Adrenal gland (tissue), 12 donors: Measurements from ENCODE around the gene ANKS1B. TPM values are rescaled to one million over a fixed set of nuclear protein-coding genes. Genes with fewer than 3 reads are reported as not detected.

Experiments
- DNase-seq, 7 donors: peaks; one replicate each; pipeline ENCODE4 v3.0.0-alpha.2; 2019 to 2020
- H3K27ac ChIP-seq, 5 donors: fragments of 200-600 bp; sonication (generic) in 4 of 5; 1 replicate in 3 of 5; 2 replicates in 2 of 5; pipeline versions ENCODE4 v1.5.1 to v1.8.0; 2016 to 2020; ENCODE audit warnings: mild to moderate bottlenecking in 1 of 5
- H3K27me3 ChIP-seq: fragments of 200-600 bp; 2 replicates; pipeline ENCODE4 v1.8.0; 2021
- H3K36me3 ChIP-seq, 2 donors: fragments of 200-600 bp; replicated peaks in 1 of 2; 1 replicate in 1 of 2; 2 replicates in 1 of 2; pipeline versions ENCODE4 v1.5.1 to v1.8.0; 2018 to 2022
- H3K4me1 ChIP-seq, 2 donors: fragments of 200-600 bp; replicated peaks in 1 of 2; 1 replicate in 1 of 2; 2 replicates in 1 of 2; pipeline versions ENCODE4 v1.5.1 to v1.8.0; 2018 to 2021
- H3K4me3 ChIP-seq, 4 donors: fragments of 200-600 bp; sonication (generic) in 3 of 4; one replicate each; pipeline ENCODE4 v1.5.1; 2016 to 2018
- H3K9me3 ChIP-seq, 3 donors: fragments of 200-600 bp; sonication (generic) in 1 of 3; replicated peaks in 1 of 3; 1 replicate in 2 of 3; 2 replicates in 1 of 3; pipeline versions ENCODE4 v1.5.1 to v1.8.0; 2016 to 2021
- POLR2A ChIP-seq, 2 donors: fragments of 450-650 bp; IDR thresholded peaks; one replicate each; pipeline ENCODE4 v1.6.1; 2017; ENCODE audit warnings: antibody characterized with exemption in 2 of 2, mild to moderate bottlenecking in 2 of 2, moderate library complexity in 1 of 2
- WGBS, 4 donors: extraction: QIAGEN DNeasy Blood & Tissue Kit in 2 of 4; methylation state at CpG; one replicate each; pipeline versions ENCODE4 v1.1.5 to v1.1.7; 2013 to 2017; 5-methylcytosine and 5-hydroxymethylcytosine counted together
- intact Hi-C, 2 donors: fragments of 100-400 bp; cut with DNase I; formaldehyde crosslinking; loops; one replicate each; pipeline versions ENCODE4 v1.14.1 to v1.15.0; 2022 to 2023
- polyA plus RNA-seq, 3 donors: library from polyadenylated mRNA; stranded (reverse); fragments of 200-250 nt in 2 of 3; fragments of 350-450 nt in 1 of 3; fragmentation: Illumina TruSeq in 1 of 3; extraction: RNeasy Lipid Tissue Mini Kit (QIAGEN cat#74804) in 1 of 3; gene quantifications; one replicate each; pipeline ENCODE4 v1.2.3, GENCODE V29; 2013 to 2014
- total RNA-seq, 9 donors: library from RNA; depleted of rRNA in 4 of 9; stranded (reverse); fragments of >200 nt in 4 of 9; fragments of 120-200 nt in 1 of 9; fragmentation: NEBNext Ultra II Directional in 1 of 9; extraction: Animal tissue kit (Norgen Biotek cat#: 25700) in 1 of 9; gene quantifications; one replicate each; pipeline versions ENCODE4 v1.1.0 to v1.2.4, GENCODE V29; 2013 to 2023
- TF ChIP-seq, protein P1 (sequence below), 6 experiments: fragments of 450-650 bp in 4 of 6; fragments of 200-600 bp in 2 of 6; sonication (generic) in 1 of 6; IDR thresholded peaks; 1 replicate in 5 of 6; 2 replicates in 1 of 6; pipeline versions ENCODE4 v1.5.1 to v1.8.0; 2016 to 2021; ENCODE audit warnings: antibody characterized with exemption in 6 of 6, mild to moderate bottlenecking in 2 of 6, moderate library complexity in 1 of 6
- donor health status: healthy with polysubstance abuse.
- donor health status: Bipolar disorder and iron deficiency.
- donor health status: DM: yes; HTN: yes; CAD: no.
- donor health status: DM: no; HTN: no; CAD: no.
- donor health status: DM: no; HTN: no; CAD: no.
- donor health status: DM: yes; HTN: yes; CAD: no.

The ANKS1B gene
- total and polyA plus RNA-seq, 12 donors, result 1.3 to 28.1 (median 8.0) TPM

DNA sequence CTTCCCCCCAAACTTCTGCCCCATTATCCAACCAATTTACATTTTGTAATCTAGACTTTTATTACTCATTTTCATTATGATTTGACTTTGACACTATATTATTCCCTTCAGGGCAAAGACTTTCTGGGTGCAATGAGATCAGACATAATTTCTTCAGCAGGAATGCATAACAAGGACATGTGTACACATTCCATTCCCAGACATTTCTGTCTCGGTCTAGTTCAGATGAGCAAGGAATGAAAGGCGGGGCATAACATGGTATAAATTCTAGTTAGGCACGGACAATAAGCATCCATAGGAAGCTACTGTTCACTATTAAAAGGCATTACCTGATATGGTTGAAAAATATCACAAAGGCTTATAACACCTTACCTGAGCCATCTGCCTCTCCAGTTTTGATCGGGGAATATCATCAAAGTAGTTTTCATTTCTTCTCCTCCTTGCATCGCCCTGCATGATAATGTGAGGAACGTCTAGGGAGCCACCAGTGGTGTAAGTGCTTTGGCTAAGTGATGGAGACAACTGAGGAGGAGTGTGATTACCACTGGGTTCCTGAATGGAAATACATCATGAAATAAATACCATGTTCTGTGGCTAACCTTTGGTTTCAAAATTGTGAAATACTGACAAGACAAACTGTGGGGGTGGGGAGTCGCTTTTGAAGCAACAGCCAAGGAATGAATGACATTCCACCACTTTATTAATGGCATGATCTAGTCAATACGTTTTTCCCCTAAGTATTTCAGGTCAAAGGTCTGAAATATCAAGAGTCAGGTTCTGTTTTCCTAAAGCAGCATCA lies 1155.7 kb downstream of the ANKS1B start:
- Histone ChIP-seq H3K27me3 (no peaks in the 10 kb centered on the region), H3K4me1 (no peaks in the 10 kb centered on the region), H3K4me3 (no peak overlapping the region), H3K9me3 (no peaks in the 10 kb centered on the region), H3K36me3 (no peaks in the 10 kb centered on the region), H3K27ac (no peak overlapping the region)
- no peak for DNase-seq
- WGBS, 4 donors, result 83 to 86% (median 84%) methylated on average over 8 of the region's 8 CpGs
- TF ChIP-seq, protein P1, sequence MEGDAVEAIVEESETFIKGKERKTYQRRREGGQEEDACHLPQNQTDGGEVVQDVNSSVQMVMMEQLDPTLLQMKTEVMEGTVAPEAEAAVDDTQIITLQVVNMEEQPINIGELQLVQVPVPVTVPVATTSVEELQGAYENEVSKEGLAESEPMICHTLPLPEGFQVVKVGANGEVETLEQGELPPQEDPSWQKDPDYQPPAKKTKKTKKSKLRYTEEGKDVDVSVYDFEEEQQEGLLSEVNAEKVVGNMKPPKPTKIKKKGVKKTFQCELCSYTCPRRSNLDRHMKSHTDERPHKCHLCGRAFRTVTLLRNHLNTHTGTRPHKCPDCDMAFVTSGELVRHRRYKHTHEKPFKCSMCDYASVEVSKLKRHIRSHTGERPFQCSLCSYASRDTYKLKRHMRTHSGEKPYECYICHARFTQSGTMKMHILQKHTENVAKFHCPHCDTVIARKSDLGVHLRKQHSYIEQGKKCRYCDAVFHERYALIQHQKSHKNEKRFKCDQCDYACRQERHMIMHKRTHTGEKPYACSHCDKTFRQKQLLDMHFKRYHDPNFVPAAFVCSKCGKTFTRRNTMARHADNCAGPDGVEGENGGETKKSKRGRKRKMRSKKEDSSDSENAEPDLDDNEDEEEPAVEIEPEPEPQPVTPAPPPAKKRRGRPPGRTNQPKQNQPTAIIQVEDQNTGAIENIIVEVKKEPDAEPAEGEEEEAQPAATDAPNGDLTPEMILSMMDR (IDR thresholded peaks at IDR 0.05), result no peak
- TF ChIP-seq POLR2A (IDR thresholded peaks at IDR 0.05), result no peak
- intact Hi-C loops, result no loop called here

DNA sequence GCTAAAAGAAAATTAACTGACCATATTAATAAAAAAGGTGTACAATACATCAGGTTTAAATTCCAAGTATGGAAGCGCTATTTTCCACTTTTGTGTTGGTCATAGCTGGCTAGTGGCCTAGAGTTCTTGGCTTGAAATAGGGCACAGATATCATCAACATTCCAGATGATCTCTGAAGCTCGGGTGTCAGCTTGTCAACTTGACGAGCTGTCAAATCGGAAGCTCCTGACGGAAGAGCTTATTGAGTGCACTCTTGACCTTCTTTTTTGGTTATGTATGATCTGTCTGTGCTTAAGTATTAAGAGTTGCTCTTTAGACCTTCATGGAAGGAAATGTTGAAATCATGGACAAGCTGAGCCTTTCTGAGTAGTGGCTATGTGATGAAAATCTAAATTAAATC lies 1161.7 kb downstream of the ANKS1B start:
- WGBS, 4 donors, result 72 to 81% (median 80%) methylated on average over 5 of the region's 5 CpGs
- Histone ChIP-seq H3K27me3 (no peaks in the 10 kb centered on the region), H3K36me3 (no peaks in the 10 kb centered on the region), H3K4me1 (no peaks in the 10 kb centered on the region), H3K27ac (no peak overlapping the region), H3K4me3 (no peak overlapping the region), H3K9me3 (no peaks in the 10 kb centered on the region)
- no peak for DNase-seq
- TF ChIP-seq, protein P1 (IDR thresholded peaks at IDR 0.05), result no peak
- no peak for TF ChIP-seq POLR2A (IDR thresholded peaks at IDR 0.05)
- intact Hi-C loops, result no loop called here

DNA sequence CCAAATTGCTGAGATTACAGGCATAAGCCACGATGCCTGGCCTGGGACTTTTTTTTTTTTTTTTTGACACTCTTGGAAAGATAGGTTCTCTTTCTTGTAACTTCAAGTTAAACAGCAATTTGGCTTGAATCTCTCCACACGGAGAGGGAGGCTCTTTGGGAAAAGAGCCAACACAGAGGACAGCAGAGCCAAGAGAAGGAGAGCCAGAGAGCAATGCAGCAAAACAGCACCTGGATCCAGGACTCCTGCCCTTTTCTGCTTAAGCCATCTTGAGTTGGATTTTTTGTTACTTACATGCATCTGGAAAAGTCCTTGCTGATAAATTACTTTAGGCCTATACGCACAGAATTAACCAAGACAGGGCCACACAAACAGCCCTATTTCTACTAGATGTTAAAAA lies 1162.9 kb downstream of the ANKS1B start:
- WGBS, 4 donors, result 37 to 46% (median 44%) methylated on average over 3 of the region's 3 CpGs
- intact Hi-C loops, result no loop called here
- TF ChIP-seq, protein P1 (IDR thresholded peaks at IDR 0.05), result no peak
- no peak for TF ChIP-seq POLR2A (IDR thresholded peaks at IDR 0.05)

DNA sequence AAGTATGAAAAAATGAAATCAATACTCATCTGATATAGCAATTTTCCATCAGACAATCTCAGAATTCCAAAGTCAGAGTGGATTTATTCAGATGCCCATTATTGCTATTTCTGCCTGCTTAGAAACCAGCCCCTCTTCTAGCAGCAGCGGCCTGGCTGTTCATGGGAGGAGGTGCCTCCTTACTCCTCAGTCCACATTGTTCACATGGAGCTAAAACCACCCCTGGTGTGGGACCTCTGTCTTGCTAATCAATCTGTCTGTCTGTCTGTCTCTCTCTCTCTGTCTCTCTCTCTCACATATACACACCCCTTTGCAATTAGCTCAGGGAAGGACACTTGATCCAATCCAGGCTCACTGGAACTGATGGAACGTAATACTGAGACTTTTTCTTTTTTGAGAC lies 1163.5 kb downstream of the ANKS1B start:
- intact Hi-C loops, result no loop called here
- Histone ChIP-seq H3K4me1 (no peaks in the 10 kb centered on the region), H3K4me3 (no peak overlapping the region), H3K9me3 (no peaks in the 10 kb centered on the region), H3K27me3 (no peaks in the 10 kb centered on the region), H3K36me3 (no peaks in the 10 kb centered on the region), H3K27ac (no peak overlapping the region)
- DNase-seq, result no peak
- 86 to 92% (median 90%) methylated on average over 2 of the region's 2 CpGs for WGBS, 4 donors
- TF ChIP-seq, protein P1 (IDR thresholded peaks at IDR 0.05), result no peak
- no peak for TF ChIP-seq POLR2A (IDR thresholded peaks at IDR 0.05)

More for the DNA sequence above, 1162.9 kb downstream of the ANKS1B start:
- Histone ChIP-seq H3K27me3 (no peaks in the 10 kb centered on the region), H3K4me3 (no peak overlapping the region), H3K9me3 (no peaks in the 10 kb centered on the region), H3K4me1 (no peaks in the 10 kb centered on the region), H3K36me3 (no peaks in the 10 kb centered on the region), H3K27ac (no peak overlapping the region)
- peak in 1 of 7 donors; percentile 13 for DNase-seq
